Mesendoderm (in vitro differentiated cells): ENCODE data around the gene ATE1.

Experiments
- DNase-seq: peaks from one replicate; pipeline ENCODE4 v3.0.0; 2013
- H2AK5ac ChIP-seq: 2 replicates; pipeline ENCODE4 v1.6.1; 2013; ENCODE audit warnings: low read length, inconsistent platforms
- H2BK120ac ChIP-seq: 2 replicates; pipeline ENCODE4 v1.6.1; 2013; ENCODE audit warnings: low read depth, mild to moderate bottlenecking, low read length, moderate library complexity, mixed read lengths
- H2BK15ac ChIP-seq: replicated peaks from 2 replicates; pipeline ENCODE4 v1.6.1; 2013; ENCODE audit warnings: low read depth, mild to moderate bottlenecking, moderate library complexity
- H2BK5ac ChIP-seq: 2 replicates; pipeline ENCODE4 v1.6.1; 2013; ENCODE audit warnings: low read length, inconsistent platforms
- H3K18ac ChIP-seq: 2 replicates; pipeline ENCODE4 v1.6.1; 2013; ENCODE audit warnings: mild to moderate bottlenecking, low read length, mixed read lengths
- H3K23ac ChIP-seq: one replicate; pipeline ENCODE4 v1.6.1; 2013; ENCODE audit warnings: low read length
- H3K27ac ChIP-seq: 2 replicates; pipeline ENCODE4 v1.5.1; 2013; ENCODE audit warnings: low read depth, mild to moderate bottlenecking, inconsistent platforms, low read length, moderate library complexity
- H3K27me3 ChIP-seq: 2 replicates; pipeline ENCODE4 v1.6.1; 2013; ENCODE audit warnings: low read length, control low read depth, mild to moderate bottlenecking, inconsistent platforms; ENCODE audit not compliant: insufficient read depth, poor library complexity
- H3K36me3 ChIP-seq: 2 replicates; pipeline ENCODE4 v1.6.1; 2013; ENCODE audit warnings: low read length, inconsistent platforms; ENCODE audit not compliant: control insufficient read depth, insufficient read depth
- H3K4ac ChIP-seq: one replicate; pipeline ENCODE4 v1.6.1; 2013; ENCODE audit warnings: low read depth, mild to moderate bottlenecking, low read length, moderate library complexity
- H3K4me1 ChIP-seq: 2 replicates; pipeline ENCODE4 v1.6.1; 2013; ENCODE audit warnings: low read depth, low read length, inconsistent platforms; ENCODE audit not compliant: control insufficient read depth
- H3K4me2 ChIP-seq: 2 replicates; pipeline ENCODE4 v1.6.1; 2013; ENCODE audit warnings: low read length
- H3K4me3 ChIP-seq: 2 replicates; pipeline ENCODE4 v1.5.1; 2013; ENCODE audit warnings: mild to moderate bottlenecking, low read length
- H3K56ac ChIP-seq: one replicate; pipeline ENCODE4 v1.6.1; 2013; ENCODE audit warnings: low read length
- H3K79me1 ChIP-seq: 2 replicates; pipeline ENCODE4 v1.6.1; 2013; ENCODE audit warnings: low read length, inconsistent platforms
- H3K79me2 ChIP-seq: 2 replicates; pipeline ENCODE4 v1.6.1; 2013; ENCODE audit warnings: mild to moderate bottlenecking, low read length; ENCODE audit not compliant: control insufficient read depth, insufficient read depth
- H3K9ac ChIP-seq: 2 replicates; pipeline ENCODE4 v1.6.1; 2013; ENCODE audit warnings: low read length, inconsistent platforms
- H4K5ac ChIP-seq: one replicate; pipeline ENCODE4 v1.6.1; 2013; ENCODE audit warnings: low read length
- H4K8ac ChIP-seq: one replicate; pipeline ENCODE4 v1.6.1; 2013; ENCODE audit warnings: low read depth, mild to moderate bottlenecking, control low read depth, low read length, moderate library complexity
- WGBS: extraction: QIAGEN DNeasy Blood & Tissue Kit; methylation state at CpG from one replicate; pipeline ENCODE4 v1.1.7; 2013; ENCODE audit warnings: low lambda C conversion rate, missing lambda C conversion rate; ENCODE audit not compliant: insufficient coverage; ENCODE audit errors: extremely low coverage; 5-methylcytosine and 5-hydroxymethylcytosine counted together

ATE1 gene

GRCh38 chr10:121732656-121733445, 195.0 kb downstream of the ATE1 start:
- Histone ChIP-seq H3K79me2 (no peaks in the 10 kb centered on the region), H3K23ac (no peak overlapping the region), H2AK5ac (no peak overlapping the region), H3K4me3 (no peak overlapping the region), H3K4ac (no peak overlapping the region), H3K27ac (no peak overlapping the region), H4K8ac (no peak overlapping the region), H3K9ac (no peak overlapping the region), H3K56ac (no peak overlapping the region), H2BK5ac (no peak overlapping the region), H3K36me3 (no peaks in the 10 kb centered on the region), H3K4me1 (no peaks in the 10 kb centered on the region), H3K18ac (no peak overlapping the region), H2BK120ac (no peak overlapping the region), H2BK15ac (no peak overlapping the region), H3K27me3 (no peaks in the 10 kb centered on the region), H3K4me2 (no peak overlapping the region), H3K79me1 (no peaks in the 10 kb centered on the region), H4K5ac (no peak overlapping the region)
- peak; percentile 64 for DNase-seq
- no CpG with 5 or more reads among the region's 16 CpGs for WGBS

GRCh38 chr10:121732172-121732571, 195.7 kb downstream of the ATE1 start:
- Histone ChIP-seq H3K4me1 (no peaks in the 10 kb centered on the region), H3K79me1 (no peaks in the 10 kb centered on the region), H3K27ac (no peak overlapping the region), H2BK15ac (no peak overlapping the region), H3K36me3 (no peaks in the 10 kb centered on the region), H3K9ac (no peak overlapping the region), H4K8ac (no peak overlapping the region), H2BK120ac (no peak overlapping the region), H3K56ac (no peak overlapping the region), H3K23ac (no peak overlapping the region), H2BK5ac (no peak overlapping the region), H3K4ac (no peak overlapping the region), H3K27me3 (no peaks in the 10 kb centered on the region), H3K79me2 (no peaks in the 10 kb centered on the region), H3K4me2 (no peak overlapping the region), H3K18ac (no peak overlapping the region), H3K4me3 (no peak overlapping the region), H2AK5ac (no peak overlapping the region), H4K5ac (no peak overlapping the region)
- no peak for DNase-seq
- WGBS, result no CpG with 5 or more reads among the region's 3 CpGs

GRCh38 chr10:121724282-121724681, 203.5 kb downstream of the ATE1 start:
- H4K5ac ChIP-seq, result no peak overlapping the region
- H3K4me3 ChIP-seq, result no peak overlapping the region
- H3K9ac ChIP-seq, result no peak overlapping the region
- H3K79me2 ChIP-seq, result no peaks in the 10 kb centered on the region
- H3K23ac ChIP-seq, result no peak overlapping the region
- H2AK5ac ChIP-seq, result no peak overlapping the region
- no peak overlapping the region for H2BK120ac ChIP-seq
- H3K18ac ChIP-seq, result no peak overlapping the region
- no peaks in the 10 kb centered on the region for H3K79me1 ChIP-seq
- H3K4me1 ChIP-seq, result no peaks in the 10 kb centered on the region
- no peak overlapping the region for H3K56ac ChIP-seq
- no peak overlapping the region for H3K4me2 ChIP-seq
- DNase-seq, result no peak
- H3K4ac ChIP-seq, result no peak overlapping the region
- H3K27me3 ChIP-seq, result no peaks in the 10 kb centered on the region
- H4K8ac ChIP-seq, result no peak overlapping the region
- H3K27ac ChIP-seq, result no peak overlapping the region
- H3K36me3 ChIP-seq, result no peaks in the 10 kb centered on the region
- no peak overlapping the region for H2BK5ac ChIP-seq
- no peak overlapping the region for H2BK15ac ChIP-seq

GRCh38 chr10:121722665-121723064, 205.2 kb downstream of the ATE1 start:
- Histone ChIP-seq H2BK5ac (no peak overlapping the region), H3K4me1 (no peaks in the 10 kb centered on the region), H3K9ac (no peak overlapping the region), H3K27ac (no peak overlapping the region), H4K8ac (no peak overlapping the region), H3K4ac (no peak overlapping the region), H3K79me2 (no peaks in the 10 kb centered on the region), H4K5ac (no peak overlapping the region), H3K56ac (no peak overlapping the region), H3K79me1 (no peaks in the 10 kb centered on the region), H2BK15ac (no peak overlapping the region), H3K4me2 (no peak overlapping the region), H3K27me3 (no peaks in the 10 kb centered on the region), H3K4me3 (no peak overlapping the region), H2BK120ac (no peak overlapping the region), H3K36me3 (no peaks in the 10 kb centered on the region), H3K18ac (no peak overlapping the region), H3K23ac (no peak overlapping the region), H2AK5ac (no peak overlapping the region)
- WGBS, result no CpG with 5 or more reads among the region's 3 CpGs
- DNase-seq, result no peak

- Histone ChIP-seq H3K4me2 (no peak overlapping the region), H2BK5ac (no peak overlapping the region), H3K9ac (no peak overlapping the region), H3K36me3 (no peaks in the 10 kb centered on the region), H2AK5ac (no peak overlapping the region), H4K8ac (no peak overlapping the region), H2BK15ac (no peak overlapping the region), H3K4ac (no peak overlapping the region), H2BK120ac (no peak overlapping the region), H3K56ac (no peak overlapping the region), H3K23ac (no peak overlapping the region), H3K79me2 (no peaks in the 10 kb centered on the region), H4K5ac (no peak overlapping the region), H3K18ac (no peak overlapping the region), H3K27me3 (no peaks in the 10 kb centered on the region), H3K4me1 (no peaks in the 10 kb centered on the region), H3K4me3 (no peak overlapping the region), H3K79me1 (no peaks in the 10 kb centered on the region), H3K27ac (no peak overlapping the region)
- no peak for DNase-seq
- WGBS, result no CpG with 5 or more reads among the region's 4 CpGs
Observed at GRCh38 chr10:121721257-121721656, 206.6 kb downstream of the ATE1 start.

GRCh38 chr10:121715969-121716368, 211.9 kb downstream of the ATE1 start:
- no peak overlapping the region for H2BK5ac ChIP-seq
- H3K4me2 ChIP-seq, result no peak overlapping the region
- peak; percentile 57 for DNase-seq
- no peaks in the 10 kb centered on the region for H3K27me3 ChIP-seq
- no peak overlapping the region for H2BK120ac ChIP-seq
- H4K8ac ChIP-seq, result no peak overlapping the region
- no peak overlapping the region for H2AK5ac ChIP-seq
- H3K36me3 ChIP-seq, result no peaks in the 10 kb centered on the region
- H3K79me1 ChIP-seq, result no peaks in the 10 kb centered on the region
- H4K5ac ChIP-seq, result no peak overlapping the region
- no peak overlapping the region for H3K4me3 ChIP-seq
- no peak overlapping the region for H3K56ac ChIP-seq
- WGBS, result no CpG with 5 or more reads among the region's 1 CpG
- no peak overlapping the region for H3K18ac ChIP-seq
- H2BK15ac ChIP-seq, result no peak overlapping the region
- no peaks in the 10 kb centered on the region for H3K79me2 ChIP-seq
- H3K27ac ChIP-seq, result no peak overlapping the region
- no peak overlapping the region for H3K9ac ChIP-seq
- no peaks in the 10 kb centered on the region for H3K4me1 ChIP-seq
- no peak overlapping the region for H3K23ac ChIP-seq
- no peak overlapping the region for H3K4ac ChIP-seq
